HepG2 (cell line): ENCODE measurements around the gene CTNNA3. TPM values are rescaled to one million over a fixed set of nuclear protein-coding genes. Genes with fewer than 3 reads are reported as not detected.

Source experiments
- ATAC-seq: fragments of 200-7000 bp; cut with Tn5 transposase; 3 replicates; pipeline ENCODE4 v1.9.1; 2020; ENCODE audit warnings: mild to moderate bottlenecking, moderate library complexity
- BruUV-seq: library from RNA; stranded (reverse); fragments of 400-500 nt; replicated peaks from 2 replicates; lab custom pipeline; 2021; lab: Mats Ljungman, UMichigan
- CTCF ChIA-PET: fragments of 300-600 bp; formaldehyde crosslinking; extraction: SDS; loops from one replicate; lab custom pipeline; 2021; ENCODE audit warnings: low total read pairs, inconsistent platforms, low intra/inter-chr PET ratio; lab: Yijun Ruan, JAX
- POLR2A ChIA-PET: fragments of 350-600 bp; sonication (Branson Sonifier 250); formaldehyde crosslinking; loops from one replicate; lab custom pipeline; 2020; ENCODE audit warnings: antibody characterized with exemption, inconsistent platforms; lab: Yijun Ruan, JAX
- DNase-seq: peaks from one replicate; pipeline ENCODE4 v3.0.0-alpha.2; 2015; ENCODE audit warnings: low spot score
- FAIRE-seq: peaks from 3 replicates; lab custom pipeline; 2011; peaks lifted over from hg19 to GRCh38; lab: Jason Lieb, UNC
- H2AFZ ChIP-seq: one replicate; pipeline ENCODE4 v1.6.1; 2011; ENCODE audit warnings: low read length, inconsistent platforms
- H3K27ac ChIP-seq: fragments of 300-600 bp; 3 replicates; pipeline ENCODE4 v1.8.0; 2011; ENCODE audit warnings: mixed run types, mild to moderate bottlenecking, mixed read lengths, low read length, inconsistent platforms; ENCODE audit not compliant: insufficient read depth; ENCODE audit errors: extremely low read length
- H3K27me3 ChIP-seq, 2 experiments: fragments of 200-600 bp in 1 of 2; 2 replicates in 1 of 2; 3 replicates in 1 of 2; pipeline versions ENCODE4 v1.6.0 to v1.8.0; 2011; ENCODE audit warnings: low read length in 2 of 2, mild to moderate bottlenecking in 2 of 2, moderate library complexity in 2 of 2, inconsistent platforms in 1 of 2; ENCODE audit not compliant: insufficient read depth in 2 of 2, control insufficient read depth in 1 of 2
- H3K36me3 ChIP-seq, 2 experiments: fragments of 200-600 bp in 1 of 2; replicated peaks in 1 of 2; 2 replicates in 1 of 2; 3 replicates in 1 of 2; pipeline versions ENCODE4 v1.5.1 to v1.8.0; 2011; ENCODE audit warnings: low read length in 2 of 2, inconsistent platforms in 1 of 2; ENCODE audit not compliant: insufficient read depth in 2 of 2, control insufficient read depth in 1 of 2
- H3K4me1 ChIP-seq: 2 replicates; pipeline ENCODE4 v1.5.1; 2012; ENCODE audit warnings: low read length, inconsistent platforms; ENCODE audit not compliant: insufficient read depth
- H3K4me2 ChIP-seq: 2 replicates; pipeline ENCODE4 v1.6.0; 2011; ENCODE audit warnings: low read depth, low read length, inconsistent platforms
- H3K4me3 ChIP-seq, 3 experiments: fragments of 200-600 bp in 1 of 3; sonication (generic), shearing (Covaris generic) in 1 of 3; replicated peaks in 1 of 3; 2 replicates each; pipeline ENCODE4 v1.5.1; 2011 to 2016; ENCODE audit warnings: low read length in 3 of 3, inconsistent platforms in 2 of 3, low read depth in 2 of 3, mild to moderate bottlenecking in 2 of 3, control low read depth in 1 of 3, mixed read lengths in 1 of 3; ENCODE audit not compliant: insufficient read depth in 1 of 3
- H3K79me2 ChIP-seq: one replicate; pipeline ENCODE4 v1.6.1; 2011; ENCODE audit warnings: low read length, inconsistent platforms; ENCODE audit not compliant: insufficient read depth
- H3K9ac ChIP-seq: 2 replicates; pipeline ENCODE4 v1.6.0; 2011; ENCODE audit warnings: mild to moderate bottlenecking, low read depth, low read length, inconsistent platforms; ENCODE audit not compliant: insufficient read depth
- H3K9me3 ChIP-seq: 2 replicates; pipeline ENCODE4 v1.5.1; 2012; ENCODE audit warnings: mild to moderate bottlenecking, low read length
- H4K20me1 ChIP-seq: 2 replicates; pipeline ENCODE4 v1.6.0; 2011; ENCODE audit warnings: inconsistent platforms, mild to moderate bottlenecking, low read length, moderate library complexity; ENCODE audit not compliant: insufficient read depth
- HOXA3 ChIP-seq: sonication (generic); formaldehyde crosslinking; IDR thresholded peaks from 2 replicates; pipeline ENCODE4 v1.5.0; 2020; ENCODE audit warnings: missing genetic modification reagents
- IKZF4 ChIP-seq: sonication (generic); formaldehyde crosslinking; IDR thresholded peaks from 2 replicates; pipeline ENCODE4 v1.5.1; 2020; ENCODE audit warnings: borderline replicate concordance, mild to moderate bottlenecking, low read depth, missing genetic modification reagents; ENCODE audit errors: not compliant biosample characterization
- MAFF ChIP-seq: IDR thresholded peaks from 2 replicates; pipeline ENCODE4 v1.6.1; 2011; ENCODE audit warnings: low read depth, low read length, improper control_type of control experiment
- MAFK ChIP-seq, 2 experiments: IDR thresholded peaks in 1 of 2; conservative IDR thresholded peaks in 1 of 2; 2 replicates each; pipeline ENCODE4 v1.6.1; 2011; ENCODE audit warnings: improper control_type of control experiment in 2 of 2, low read length in 2 of 2
- PHF20 ChIP-seq: sonication (generic); formaldehyde crosslinking; IDR thresholded peaks from 2 replicates; pipeline ENCODE4 v1.5.0; 2020; ENCODE audit warnings: mild to moderate bottlenecking, missing genetic modification reagents
- THRA ChIP-seq: sonication (generic); formaldehyde crosslinking; IDR thresholded peaks from 2 replicates; pipeline ENCODE4 v1.4.0; 2020; ENCODE audit warnings: missing genetic modification reagents, borderline replicate concordance
- ZNF235 ChIP-seq: sonication (generic); formaldehyde crosslinking; IDR thresholded peaks from 2 replicates; pipeline ENCODE4 v1.8.1; 2023; ENCODE audit warnings: mild to moderate bottlenecking, missing genetic modification reagents, borderline replicate concordance
- ZNF451 ChIP-seq: sonication (generic); formaldehyde crosslinking; IDR thresholded peaks from 2 replicates; pipeline ENCODE4 v1.5.0; 2020; ENCODE audit warnings: mild to moderate bottlenecking, missing genetic modification reagents
- WGBS: methylation state at CpG from one replicate; pipeline ENCODE4 v1.1.6; 2017; ENCODE audit warnings: low lambda C conversion rate; 5-methylcytosine and 5-hydroxymethylcytosine counted together
- in situ Hi-C: cut with HindIII; loops from 2 replicates; pipeline ENCODE4 v1.10.0; 2017; ENCODE audit warnings: low pct_unique_long_range_greater_than_20kb; ENCODE audit not compliant: extremely low pct_ligation_motif_present
- intact Hi-C: fragments of 100-400 bp; cut with micrococcal nuclease; formaldehyde crosslinking; loops from one replicate; pipeline ENCODE4 v1.10.0; 2022; ENCODE audit not compliant: unreplicated experiment
- polyA plus RNA-seq, 8 experiments: library from polyadenylated mRNA; depleted of rRNA in 3 of 8; stranded (reverse) in 7 of 8; unstranded in 1 of 8; fragments of >200 nt; fragmentation: Illumina TruSeq in 4 of 8; extraction: Trizol in 4 of 8; gene quantifications; 2 replicates each; pipeline versions ENCODE4 v1.2.1 to v1.2.3, GENCODE V29; 2011 to 2016; ENCODE audit warnings: low read depth in 4 of 8, missing spikeins in 1 of 8, mixed read lengths in 1 of 8; ENCODE audit not compliant: insufficient read depth in 1 of 8
- total RNA-seq, 5 experiments: library from RNA; depleted of rRNA; stranded (reverse); fragments of >200 nt; fragmentation: Illumina TruSeq; extraction: Trizol; gene quantifications; 2 replicates each; pipeline ENCODE4 v1.2.3, GENCODE V29; 2016; ENCODE audit warnings: low read depth in 1 of 5

CTNNA3 gene
- total and polyA plus RNA-seq, 2 of the 13 experiments (the other 11 are each of a cell fraction or from before 2014, with no cell fraction given), result not detected

GRCh38 chr10:66192162-66192831 lies 1503.7 kb downstream of the CTNNA3 start:
- ChIA-PET CTCF (no interaction called here), POLR2A (no interaction called here)
- Histone ChIP-seq H3K36me3 (no peaks in the 10 kb centered on the region), H3K4me1 (no peaks in the 10 kb centered on the region)
- intact Hi-C loops, result no loop called here
- TF ChIP-seq MAFK (conservative IDR thresholded peaks at IDR 0.05 in 1 of 2, IDR thresholded peaks at IDR 0.05 in 1 of 2; ENCODE audit: low read length in 2 of 2), result peak; percentile 71 to 90
- TF ChIP-seq ZNF235 (CRISPR knock-in tag), result no peak
- TF ChIP-seq MAFF, result peak; percentile 84
- TF ChIP-seq, all 625 proteins: peak for 2
- Histone ChIP-seq H3K4me2 (no peak overlapping the region), H3K4me3 (no peak overlapping the region), H3K79me2 (no peaks in the 10 kb centered on the region), H3K27me3 (no peaks in the 10 kb centered on the region), H3K27ac (no peak overlapping the region), H2AFZ (no peak overlapping the region), H3K9me3 (no peaks in the 10 kb centered on the region), H3K9ac (no peak overlapping the region), H4K20me1 (no peaks in the 10 kb centered on the region)
- BruUV-seq, result no TSS peak
- DNase-seq, result no peak
- in situ Hi-C loops, result loop anchor here (25.0 kb wide), 1 partner anchor 1455 kb away; no protein-coding TSS in a partner anchor
- 11% methylated on average over 2 of the region's 2 CpGs for WGBS
- FAIRE-seq, result no peak
- no peak for ATAC-seq

- H3K9ac ChIP-seq, result no peak overlapping the region
- no peak overlapping the region for H2AFZ ChIP-seq
- no peaks in the 10 kb centered on the region for H3K9me3 ChIP-seq
- H3K36me3 ChIP-seq, result no peaks in the 10 kb centered on the region
- ATAC-seq (no peak), DNase-seq (no peak), FAIRE-seq (no peak)
- WGBS, result 0% methylated on average over 2 of the region's 2 CpGs
- H3K4me1 ChIP-seq, result no peaks in the 10 kb centered on the region
- in situ Hi-C loops (loop anchor here (25.0 kb wide), 1 partner anchor 1453 kb away; no protein-coding TSS in a partner anchor), intact Hi-C loops (no loop called here)
- CTCF ChIA-PET, result no interaction called here
- no peak overlapping the region for H3K4me2 ChIP-seq
- no TSS peak for BruUV-seq
- H3K4me3 ChIP-seq, result no peak overlapping the region
- H3K79me2 ChIP-seq, result no peaks in the 10 kb centered on the region
- POLR2A ChIA-PET, result no interaction called here
- H3K27me3 ChIP-seq, result no peaks in the 10 kb centered on the region
- H4K20me1 ChIP-seq, result no peaks in the 10 kb centered on the region
- no peak overlapping the region for H3K27ac ChIP-seq
- TF ChIP-seq MAFK (conservative IDR thresholded peaks at IDR 0.05 in 1 of 2, IDR thresholded peaks at IDR 0.05 in 1 of 2; ENCODE audit: low read length in 2 of 2), result peak; percentile 80 to 84
- no peak for TF ChIP-seq THRA
- TF ChIP-seq PHF20 (CRISPR knock-in tag), result no peak
- TF ChIP-seq ZNF451, result no peak
- TF ChIP-seq MAFF, result peak; percentile 84
- no peak for TF ChIP-seq IKZF4 (CRISPR knock-in tag)
- no peak for TF ChIP-seq HOXA3 (CRISPR knock-in tag)
- TF ChIP-seq, all 625 proteins: peak for 2
Measured at GRCh38 chr10:66190413-66190812, 1505.6 kb downstream of the CTNNA3 start.
